GM21576 (cell line): ENCODE results near the gene NUDT7.

Experiments used
- ATAC-seq: cut with Tn5 transposase; IDR thresholded peaks from one replicate; pipeline ENCODE4 v1.9.1; 2021; ENCODE audit warnings: mild to moderate bottlenecking, moderate library complexity; ENCODE audit not compliant: unreplicated experiment

Gene NUDT7

GRCh38 chr16:77722309-77723107 lies at the start of gene NUDT7:
Gene NUDT7, plus strand, starts transcription at chr16:77722514. Its CDS starts 69 bp downstream, at chr16:77722583.
- ATAC-seq: peak; percentile 87

GRCh38 chr16:77674888-77675287 lies 47.4 kb upstream of the NUDT7 start:
- ATAC-seq: no peak

- peak; percentile 59 for ATAC-seq
These were observed 46.6 kb upstream of the NUDT7 start for GRCh38 chr16:77675464-77676324.

- ATAC-seq: no peak
These were observed 45.2 kb upstream of the NUDT7 start for GRCh38 chr16:77677129-77677528.

GRCh38 chr16:77679391-77679790 lies 42.9 kb upstream of the NUDT7 start:
- ATAC-seq: no peak

- no peak for ATAC-seq
These were observed 42.4 kb upstream of the NUDT7 start for GRCh38 chr16:77679901-77680300.

- ATAC-seq: no peak
These were observed 41.8 kb upstream of the NUDT7 start for GRCh38 chr16:77680496-77680895.

- ATAC-seq: no peak
These were observed 39.7 kb upstream of the NUDT7 start for GRCh38 chr16:77682586-77682985.

GRCh38 chr16:77683397-77684180 lies 38.7 kb upstream of the NUDT7 start:
- no peak for ATAC-seq

- ATAC-seq: no peak
These were observed 38.2 kb upstream of the NUDT7 start for GRCh38 chr16:77684181-77684526.

- ATAC-seq: no peak
These were observed 35.9 kb upstream of the NUDT7 start for GRCh38 chr16:77686385-77686784.

GRCh38 chr16:77689971-77690370 lies 32.3 kb upstream of the NUDT7 start:
- ATAC-seq: no peak

- ATAC-seq: no peak
These were observed 31.9 kb upstream of the NUDT7 start for GRCh38 chr16:77690416-77690815.

- no peak for ATAC-seq
These were observed 29.7 kb upstream of the NUDT7 start for GRCh38 chr16:77692612-77693011.

- no peak for ATAC-seq
These were observed 26.2 kb upstream of the NUDT7 start for GRCh38 chr16:77696149-77696548.

GRCh38 chr16:77700846-77701245 lies 21.5 kb upstream of the NUDT7 start:
- no peak for ATAC-seq

- ATAC-seq: no peak
These were observed 17.0 kb upstream of the NUDT7 start for GRCh38 chr16:77705351-77705750.

GRCh38 chr16:77711179-77711578 lies 11.1 kb upstream of the NUDT7 start:
- ATAC-seq: no peak

GRCh38 chr16:77711775-77712174 lies 10.5 kb upstream of the NUDT7 start:
- ATAC-seq: no peak

- ATAC-seq: no peak
These were observed 7.2 kb upstream of the NUDT7 start for GRCh38 chr16:77715145-77715544.

GRCh38 chr16:77721752-77722308 lies 484 bp upstream of the NUDT7 start:
- peak; percentile 21 for ATAC-seq
